Mucosa of rectum (tissue), 2 donors: Measurements from ENCODE around the gene PRKG1.

Source experiments
- H3K27ac ChIP-seq, 2 donors: one replicate each; pipeline ENCODE4 v1.7.0; 2013; ENCODE audit warnings: inconsistent platforms in 2 of 2, low read depth in 2 of 2, low read length in 2 of 2
- H3K27me3 ChIP-seq, 2 donors: one replicate each; pipeline ENCODE4 v1.7.0; 2013; ENCODE audit warnings: low read length in 2 of 2; ENCODE audit not compliant: control insufficient read depth in 2 of 2, insufficient read depth in 2 of 2
- H3K36me3 ChIP-seq, 2 donors: one replicate each; pipeline ENCODE4 v1.7.0; 2013; ENCODE audit warnings: low read length in 2 of 2; ENCODE audit not compliant: control insufficient read depth in 2 of 2, insufficient read depth in 2 of 2
- H3K4me1 ChIP-seq, 2 donors: one replicate each; pipeline ENCODE4 v1.7.0; 2013; ENCODE audit warnings: low read length in 2 of 2, mild to moderate bottlenecking in 1 of 2; ENCODE audit not compliant: control insufficient read depth in 2 of 2, insufficient read depth in 2 of 2
- H3K4me3 ChIP-seq, 2 donors: one replicate each; pipeline ENCODE4 v1.7.0; 2013; ENCODE audit warnings: low read length in 2 of 2
- H3K9ac ChIP-seq, 2 donors: one replicate each; pipeline ENCODE4 v1.7.0; 2013; ENCODE audit warnings: low read length in 2 of 2, low read depth in 1 of 2, mild to moderate bottlenecking in 1 of 2
- H3K9me3 ChIP-seq, 2 donors: one replicate each; pipeline ENCODE4 v1.7.0; 2013; ENCODE audit warnings: low read length in 2 of 2; ENCODE audit not compliant: control insufficient read depth in 2 of 2
- donor health status: healthy.
- donor health status: Normal muscosa, but diverticular disease.

Gene PRKG1

DNA sequence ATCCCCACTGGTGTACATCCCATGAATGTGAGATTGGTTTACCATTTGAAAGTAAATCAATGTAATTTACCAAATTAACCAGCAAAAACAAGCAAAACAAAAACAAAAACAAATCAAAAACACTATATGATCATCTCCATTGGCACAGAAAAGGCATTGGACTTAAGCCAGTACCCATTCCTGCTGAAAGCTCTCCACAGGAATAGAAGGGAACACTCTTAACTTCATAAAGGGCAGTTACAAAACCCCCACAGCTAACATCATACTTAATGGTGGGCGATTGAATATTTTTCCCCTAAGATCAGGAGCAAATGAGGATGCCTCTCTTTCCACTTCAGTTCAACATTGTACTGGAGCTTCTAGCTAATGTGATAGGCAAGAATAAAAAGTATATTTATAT lies 34.1 kb downstream of the PRKG1 start:
- no peak overlapping the region for H3K27ac ChIP-seq
- H3K4me3 ChIP-seq = no peak overlapping the region
- no peaks in the 10 kb centered on the region for H3K4me1 ChIP-seq
- no peaks in the 10 kb centered on the region for H3K9me3 ChIP-seq
- H3K27me3 ChIP-seq = no peaks in the 10 kb centered on the region
- H3K36me3 ChIP-seq = no peaks in the 10 kb centered on the region
- H3K9ac ChIP-seq = no peak overlapping the region

DNA sequence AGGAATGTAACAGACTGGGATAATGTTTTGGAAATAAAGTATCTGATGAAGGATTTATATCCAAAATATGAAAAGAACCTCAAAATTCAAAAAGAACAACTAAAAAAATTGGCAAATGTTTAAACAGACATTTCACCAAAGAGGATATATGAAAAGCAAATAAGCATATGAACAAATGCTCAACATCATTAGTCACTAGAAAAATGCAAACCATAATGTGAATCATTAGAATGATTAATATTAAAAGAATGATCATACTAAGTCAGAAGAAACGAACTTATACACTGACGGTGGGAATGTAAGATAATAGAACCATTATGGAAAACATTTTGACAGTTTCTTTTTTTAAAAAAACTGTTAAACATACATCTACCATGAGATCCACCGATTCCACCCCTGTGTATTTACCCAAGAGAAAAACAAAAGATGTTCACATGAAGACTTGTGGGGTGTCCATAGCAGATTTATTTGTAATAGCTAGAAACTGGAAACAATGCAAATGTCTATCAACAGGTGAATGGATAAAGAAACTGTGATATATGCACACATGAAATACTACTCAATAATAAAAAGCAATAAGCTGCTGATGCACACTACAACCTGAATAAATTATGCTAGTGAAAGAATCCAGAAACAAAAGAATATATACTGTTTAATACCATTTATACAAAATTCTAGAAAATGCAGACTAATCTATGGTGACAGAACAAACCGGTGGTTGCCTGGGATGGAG lies 35.7 kb downstream of the PRKG1 start:
- no peak overlapping the region for H3K4me3 ChIP-seq
- H3K9me3 ChIP-seq = no peaks in the 10 kb centered on the region
- H3K4me1 ChIP-seq = no peaks in the 10 kb centered on the region
- no peak overlapping the region for H3K9ac ChIP-seq
- no peaks in the 10 kb centered on the region for H3K27me3 ChIP-seq
- H3K36me3 ChIP-seq = no peaks in the 10 kb centered on the region
- H3K27ac ChIP-seq = no peak overlapping the region

DNA sequence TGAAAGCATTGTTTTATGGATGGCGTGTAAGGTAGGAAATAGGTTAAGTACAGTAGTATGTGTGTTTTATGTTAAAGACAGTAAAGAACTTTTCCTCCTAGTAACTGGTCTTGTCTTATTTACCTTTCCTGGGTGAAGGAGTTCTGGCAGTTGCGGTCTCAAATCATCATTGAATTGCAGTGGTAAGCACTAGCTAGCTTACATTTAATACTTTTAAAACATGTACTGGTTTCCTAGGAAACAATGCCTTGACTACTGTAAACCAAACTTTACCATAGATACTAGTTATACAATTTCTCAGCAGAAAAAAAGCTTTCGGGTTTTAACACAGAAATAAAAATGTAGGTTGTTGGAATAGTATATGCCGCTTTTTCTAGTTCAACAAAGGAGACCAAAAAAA lies 37.7 kb downstream of the PRKG1 start:
- no peak overlapping the region for H3K9ac ChIP-seq
- H3K9me3 ChIP-seq = no peaks in the 10 kb centered on the region
- no peak overlapping the region for H3K27ac ChIP-seq
- H3K4me3 ChIP-seq = no peak overlapping the region
- no peaks in the 10 kb centered on the region for H3K27me3 ChIP-seq
- H3K36me3 ChIP-seq = no peaks in the 10 kb centered on the region
- H3K4me1 ChIP-seq = no peaks in the 10 kb centered on the region

DNA sequence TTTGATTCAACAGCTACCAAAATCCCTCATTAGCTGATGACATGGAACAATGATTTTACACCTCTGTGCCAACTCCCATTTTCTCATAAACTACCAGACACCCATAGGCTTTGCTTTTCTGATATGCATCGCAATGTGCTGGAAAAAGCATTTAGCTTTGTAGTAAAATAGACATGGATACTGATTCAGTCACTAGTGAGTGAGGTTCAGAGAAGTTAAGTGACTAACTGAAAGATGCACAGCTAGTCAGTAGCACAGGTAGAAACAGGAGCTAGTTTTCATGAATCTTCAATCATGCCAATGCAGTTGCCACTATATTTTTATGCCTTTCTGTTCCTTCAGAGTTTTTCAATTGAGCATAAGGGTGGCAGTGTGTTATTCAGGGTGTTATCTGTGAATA lies 38.7 kb downstream of the PRKG1 start:
- Histone ChIP-seq H3K9ac (no peak overlapping the region), H3K4me3 (no peak overlapping the region), H3K27ac (no peak overlapping the region), H3K9me3 (no peaks in the 10 kb centered on the region), H3K4me1 (no peaks in the 10 kb centered on the region), H3K36me3 (no peaks in the 10 kb centered on the region), H3K27me3 (no peaks in the 10 kb centered on the region)

DNA sequence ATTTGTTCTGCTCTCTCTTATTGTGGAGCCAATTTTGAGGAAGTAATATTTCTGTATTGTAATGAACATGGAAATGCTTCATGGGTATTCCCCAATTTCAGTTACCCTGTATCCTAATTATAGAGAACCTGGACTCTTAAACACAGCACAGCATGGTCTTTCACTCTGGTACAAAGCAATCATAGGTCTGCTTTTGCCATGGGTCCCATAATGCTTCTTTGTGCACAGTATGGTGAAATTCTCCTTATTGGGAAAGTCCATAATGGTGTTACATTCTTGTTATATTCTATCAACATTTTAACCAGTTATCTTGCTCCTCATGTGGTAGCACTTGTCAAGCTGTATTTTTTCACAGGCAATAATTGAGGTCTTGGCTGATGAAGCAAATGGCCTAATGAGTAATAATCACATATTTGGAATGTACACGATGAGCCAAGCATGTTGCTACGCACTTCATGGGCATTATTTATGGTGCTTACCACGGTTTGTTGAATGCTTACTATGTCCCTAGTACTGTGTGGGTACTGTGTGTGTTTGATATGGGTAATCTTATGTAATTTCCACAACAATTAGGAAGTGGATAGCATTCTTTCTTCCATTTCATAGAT lies 42.9 kb downstream of the PRKG1 start:
- Histone ChIP-seq H3K27me3 (no peaks in the 10 kb centered on the region), H3K9me3 (no peaks in the 10 kb centered on the region), H3K27ac (peak overlapping the region in 1 of 2 donors; percentile 52), H3K4me3 (no peak overlapping the region), H3K36me3 (no peaks in the 10 kb centered on the region), H3K4me1 (no peaks in the 10 kb centered on the region), H3K9ac (no peak overlapping the region)

DNA sequence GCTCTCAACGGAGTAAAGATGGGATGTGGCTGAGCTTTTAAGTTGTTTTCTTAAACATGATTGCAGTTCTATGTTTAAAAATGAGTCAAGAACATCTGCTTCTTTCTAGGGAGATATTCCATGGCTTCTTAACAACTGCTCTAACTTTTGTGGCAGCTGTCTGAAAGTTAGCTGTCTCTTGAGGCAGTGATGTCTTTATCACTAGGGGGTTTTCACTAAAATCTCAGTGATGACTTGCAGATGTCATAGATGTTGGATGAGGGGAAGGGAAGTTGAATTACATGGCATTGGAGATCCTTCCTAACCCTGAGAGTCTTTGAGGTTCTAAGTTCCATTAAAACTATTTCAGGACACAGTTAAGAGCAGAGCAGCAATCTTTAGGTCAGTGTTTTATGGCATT lies 43.5 kb downstream of the PRKG1 start:
- Histone ChIP-seq H3K9me3 (no peaks in the 10 kb centered on the region), H3K27me3 (no peaks in the 10 kb centered on the region), H3K36me3 (no peaks in the 10 kb centered on the region), H3K27ac (peak overlapping the region in 1 of 2 donors; percentile 52), H3K4me3 (no peak overlapping the region), H3K4me1 (no peaks in the 10 kb centered on the region), H3K9ac (no peak overlapping the region)

DNA sequence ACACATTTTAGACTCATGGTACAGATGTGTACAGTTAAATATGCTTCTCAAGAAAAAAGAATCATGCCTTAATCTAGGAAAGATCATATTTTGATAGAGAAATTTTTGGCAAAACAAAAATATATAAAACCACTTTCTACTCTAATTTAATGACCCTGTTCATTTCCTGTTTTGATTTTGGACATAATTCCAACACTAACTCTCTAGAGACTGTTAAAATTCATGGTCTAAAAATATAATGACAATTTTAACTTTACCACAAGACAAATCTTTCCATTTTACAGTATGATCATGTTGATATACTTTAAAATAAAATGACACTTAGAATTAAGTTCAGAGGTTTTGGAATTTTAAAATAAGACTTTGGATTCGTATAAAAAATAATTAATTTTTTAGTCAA lies 45.2 kb downstream of the PRKG1 start:
- no peaks in the 10 kb centered on the region for H3K9me3 ChIP-seq
- no peaks in the 10 kb centered on the region for H3K36me3 ChIP-seq
- no peak overlapping the region for H3K4me3 ChIP-seq
- H3K27me3 ChIP-seq = no peaks in the 10 kb centered on the region
- H3K27ac ChIP-seq = no peak overlapping the region
- no peaks in the 10 kb centered on the region for H3K4me1 ChIP-seq
- H3K9ac ChIP-seq = no peak overlapping the region

DNA sequence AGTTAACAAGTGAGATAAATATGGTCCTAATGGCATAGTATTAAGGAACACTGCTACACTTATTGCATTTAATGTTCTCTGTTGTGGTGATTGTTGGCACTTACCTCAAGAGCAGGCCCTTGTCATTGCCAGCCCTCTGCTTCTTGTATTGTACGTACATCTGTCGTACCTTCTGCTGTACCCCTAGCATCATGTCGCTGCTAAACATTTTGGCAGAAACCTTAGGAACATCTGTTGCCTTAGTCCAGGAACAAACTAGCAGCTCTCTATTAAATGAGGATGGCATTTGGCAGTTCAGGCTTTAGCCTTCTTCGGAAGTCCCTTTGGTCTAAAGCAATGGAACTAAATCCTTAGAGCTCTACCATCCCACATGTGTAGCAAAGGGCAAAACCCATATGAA lies 47.6 kb downstream of the PRKG1 start:
- no peaks in the 10 kb centered on the region for H3K4me1 ChIP-seq
- H3K4me3 ChIP-seq = no peak overlapping the region
- no peak overlapping the region for H3K27ac ChIP-seq
- H3K36me3 ChIP-seq = no peaks in the 10 kb centered on the region
- H3K27me3 ChIP-seq = no peaks in the 10 kb centered on the region
- H3K9ac ChIP-seq = no peak overlapping the region
- H3K9me3 ChIP-seq = no peaks in the 10 kb centered on the region

DNA sequence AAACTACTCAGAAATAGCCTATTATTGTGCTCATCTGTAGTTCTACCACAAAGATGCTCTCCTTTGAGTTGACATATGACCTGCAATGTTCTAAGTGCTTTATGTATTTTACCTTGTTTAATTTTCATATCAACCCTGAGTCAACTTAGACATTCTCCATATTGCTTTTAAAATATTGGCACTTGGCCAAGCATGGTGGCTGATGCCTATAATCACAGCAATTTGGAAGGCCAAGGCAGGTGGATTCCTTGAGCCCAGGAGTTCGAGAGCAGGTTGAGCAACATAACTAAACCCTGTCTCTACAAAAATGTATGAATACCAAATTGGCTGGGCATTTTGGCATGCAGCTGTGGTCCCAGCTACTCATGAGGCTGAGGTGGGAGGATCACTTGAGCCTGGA lies 50.6 kb downstream of the PRKG1 start:
- Histone ChIP-seq H3K9ac (no peak overlapping the region), H3K36me3 (no peaks in the 10 kb centered on the region), H3K27ac (no peak overlapping the region), H3K9me3 (no peaks in the 10 kb centered on the region), H3K4me1 (no peaks in the 10 kb centered on the region), H3K27me3 (no peaks in the 10 kb centered on the region), H3K4me3 (no peak overlapping the region)

DNA sequence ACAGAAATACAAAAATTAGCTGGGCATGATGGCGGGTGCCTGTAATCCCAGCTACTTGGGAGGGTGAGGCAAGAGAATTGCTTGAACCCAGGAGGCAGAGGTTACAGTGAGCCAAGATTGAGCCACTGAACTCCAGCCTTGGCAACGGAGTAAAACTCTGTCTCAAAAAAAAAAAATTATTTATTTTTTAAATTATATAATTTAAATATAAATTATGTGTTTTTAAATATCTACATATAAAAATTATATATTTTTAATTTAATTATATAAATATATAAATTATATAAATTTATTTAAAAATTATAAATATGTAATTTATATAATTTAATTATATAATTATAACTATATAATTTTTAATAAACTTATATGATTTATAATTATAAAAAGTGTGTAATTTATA lies 51.2 kb downstream of the PRKG1 start:
- Histone ChIP-seq H3K27ac (no peak overlapping the region), H3K9me3 (no peaks in the 10 kb centered on the region), H3K4me1 (no peaks in the 10 kb centered on the region), H3K36me3 (no peaks in the 10 kb centered on the region), H3K9ac (no peak overlapping the region), H3K27me3 (no peaks in the 10 kb centered on the region), H3K4me3 (no peak overlapping the region)
